Measurements from ENCODE around the gene TFAP2A.

DNA sequence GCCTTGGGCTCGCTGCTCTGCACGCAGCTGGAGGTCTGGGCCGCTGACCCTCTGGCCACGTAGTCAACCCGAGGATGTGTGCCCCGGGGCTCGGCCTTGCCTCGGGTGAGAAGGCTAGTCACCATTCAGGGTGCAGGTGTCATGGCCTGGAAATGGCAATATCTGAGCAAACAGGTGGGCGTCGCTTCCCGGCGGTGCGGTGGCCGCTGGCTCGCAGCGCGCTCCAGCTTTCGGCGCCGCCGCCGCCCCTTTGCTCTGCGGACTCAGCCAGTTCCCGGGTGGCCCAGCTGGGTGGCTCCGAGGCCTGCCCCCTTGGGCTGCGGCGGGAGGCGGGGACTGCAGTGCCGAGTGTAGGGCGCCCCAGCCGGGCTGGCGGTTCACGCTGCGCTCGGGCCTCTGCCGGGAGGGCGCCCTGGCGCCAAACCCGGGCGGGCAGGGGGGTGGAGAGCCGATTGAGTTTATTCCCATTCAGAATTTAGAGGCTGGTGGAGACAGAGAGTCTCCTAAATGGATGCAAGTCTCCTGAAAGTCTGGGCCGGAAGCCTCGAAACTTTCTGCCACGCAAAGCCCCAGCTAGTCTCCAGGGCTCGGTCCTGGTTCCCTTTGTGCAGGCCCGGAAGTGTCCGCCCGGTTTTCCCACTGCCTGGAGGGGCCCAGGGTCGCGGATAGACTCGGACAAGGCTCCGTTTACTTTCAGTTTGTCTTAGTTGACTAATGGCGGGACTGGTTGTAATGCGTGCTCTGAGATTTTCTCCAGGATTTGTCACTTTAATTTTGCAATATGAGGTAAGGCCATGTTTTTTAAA, 11.3 kb upstream of the TFAP2A start:
- TF ChIP-seq POLR2AphosphoS5 (IDR thresholded peaks at IDR 0.05): peak in 1 of 3 donors; percentile 24
- TF ChIP-seq, protein P1, sequence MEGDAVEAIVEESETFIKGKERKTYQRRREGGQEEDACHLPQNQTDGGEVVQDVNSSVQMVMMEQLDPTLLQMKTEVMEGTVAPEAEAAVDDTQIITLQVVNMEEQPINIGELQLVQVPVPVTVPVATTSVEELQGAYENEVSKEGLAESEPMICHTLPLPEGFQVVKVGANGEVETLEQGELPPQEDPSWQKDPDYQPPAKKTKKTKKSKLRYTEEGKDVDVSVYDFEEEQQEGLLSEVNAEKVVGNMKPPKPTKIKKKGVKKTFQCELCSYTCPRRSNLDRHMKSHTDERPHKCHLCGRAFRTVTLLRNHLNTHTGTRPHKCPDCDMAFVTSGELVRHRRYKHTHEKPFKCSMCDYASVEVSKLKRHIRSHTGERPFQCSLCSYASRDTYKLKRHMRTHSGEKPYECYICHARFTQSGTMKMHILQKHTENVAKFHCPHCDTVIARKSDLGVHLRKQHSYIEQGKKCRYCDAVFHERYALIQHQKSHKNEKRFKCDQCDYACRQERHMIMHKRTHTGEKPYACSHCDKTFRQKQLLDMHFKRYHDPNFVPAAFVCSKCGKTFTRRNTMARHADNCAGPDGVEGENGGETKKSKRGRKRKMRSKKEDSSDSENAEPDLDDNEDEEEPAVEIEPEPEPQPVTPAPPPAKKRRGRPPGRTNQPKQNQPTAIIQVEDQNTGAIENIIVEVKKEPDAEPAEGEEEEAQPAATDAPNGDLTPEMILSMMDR (IDR thresholded peaks at IDR 0.05): no peak

Measured in breast epithelium (tissue), 3 donors.